CD1c-positive myeloid dendritic cell (primary cell): ENCODE results near the gene BHMT.
"Not testable (repeated sequence)": the region's sequence is repeated elsewhere in the genome, so short reads cannot be mapped to it uniquely, and the experiment has no call there.

Experiments used
- DNase-seq: peaks from one replicate; pipeline ENCODE4 v3.0.0-alpha.2; 2016; ENCODE audit errors: extremely low spot score

BHMT gene

GRCh38 chr5:79171635-79172245 lies 60.1 kb downstream of the BHMT start:
- DNase-seq = no peak

DNA sequence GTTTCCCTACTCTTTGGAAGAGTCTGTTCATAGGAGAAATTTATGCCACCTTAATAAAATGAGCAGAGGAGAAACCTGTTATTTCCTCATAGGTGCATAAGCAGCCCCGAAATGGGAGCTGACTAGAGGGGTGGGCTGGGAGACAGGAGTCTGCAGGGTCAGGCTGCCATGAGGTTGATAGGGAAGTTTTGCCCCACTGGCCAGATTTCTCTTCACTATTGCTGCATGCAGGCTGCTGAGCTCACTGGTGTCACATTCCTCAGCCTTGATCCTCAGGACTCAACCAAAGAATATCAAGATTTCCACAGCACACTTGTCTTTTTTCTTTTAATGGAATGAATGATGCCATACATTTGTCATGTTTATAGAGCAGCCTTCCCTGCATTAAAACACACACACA lies 60.7 kb downstream of the BHMT start:
- no peak for DNase-seq

- no peak for DNase-seq
Measured at GRCh38 chr5:79173626-79174025, 62.0 kb downstream of the BHMT start.

DNA sequence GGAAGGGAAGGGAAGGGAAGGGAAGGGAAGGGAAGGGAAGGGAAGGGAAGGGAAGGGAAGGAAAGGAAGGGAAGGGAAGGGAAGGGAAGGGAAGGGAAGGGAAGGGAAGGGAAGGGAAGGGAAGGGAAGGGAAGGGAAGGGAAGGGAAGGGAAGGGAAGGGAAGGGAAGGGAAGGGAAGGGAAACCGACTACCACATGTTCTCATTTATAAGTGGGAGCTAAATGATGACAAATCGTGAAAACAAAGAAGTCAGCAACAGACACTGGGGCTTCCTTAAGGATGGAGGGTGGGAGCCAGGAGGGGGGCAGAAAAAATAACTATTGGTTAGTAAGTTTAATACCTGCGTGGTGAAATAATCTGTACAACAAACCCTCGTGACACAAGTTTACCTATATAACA lies 68.8 kb downstream of the BHMT start:
- not testable (repeated sequence) for DNase-seq

DNA sequence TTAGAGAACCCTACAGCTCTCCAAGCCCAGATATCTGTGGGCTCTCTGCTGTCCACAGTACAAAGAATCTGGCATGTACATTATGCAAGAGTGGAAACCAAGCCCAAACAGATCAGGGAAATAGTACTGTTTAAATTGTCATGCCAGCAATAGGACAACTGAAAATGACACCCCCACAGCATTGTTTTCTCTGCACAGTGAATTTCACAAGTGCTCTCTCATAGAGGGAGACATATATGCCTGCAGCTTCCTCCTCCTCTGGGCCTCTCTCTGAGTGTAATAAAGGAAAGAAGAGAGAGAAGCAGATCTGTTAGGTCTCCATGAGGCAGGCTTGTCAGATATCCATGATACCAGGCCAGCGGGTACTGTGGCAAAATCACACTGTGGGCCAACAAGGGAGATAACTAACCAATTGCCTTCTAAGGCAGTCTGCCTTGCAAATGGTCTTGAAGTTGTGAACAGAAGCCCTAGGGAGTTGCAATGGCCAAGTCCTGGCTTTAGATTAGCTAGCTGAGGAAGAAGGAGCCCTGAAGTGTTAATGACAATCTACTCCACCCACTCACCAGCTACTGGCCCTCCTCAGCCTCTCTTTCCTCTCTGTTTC lies 69.9 kb downstream of the BHMT start:
- DNase-seq = no peak
